DMS153 (cell line): ENCODE measurements around the gene HCFC1R1.
A peak's percentile ranks its signal among the peaks of the same experiment; 100 is the strongest.
"Not testable (repeated sequence)": the region's sequence is repeated elsewhere in the genome, so short reads cannot be mapped to it uniquely, and the experiment has no call there.

Experiments used
- DNase-seq: peaks from one replicate; lab custom pipeline; 2025; lab: John Stamatoyannopoulos, UW

The HCFC1R1 gene

GRCh38 chr16:3023669-3024478, at the start of gene HCFC1R1, which contains the start of gene THOC6:
Gene HCFC1R1 (minus strand): TSS chr16:3023942. CDS start chr16:3023941, 1 bp downstream.
Gene THOC6 (plus strand): TSS chr16:3024035. CDS start chr16:3024327, 292 bp downstream.
- peak; percentile 94 for DNase-seq

DNA sequence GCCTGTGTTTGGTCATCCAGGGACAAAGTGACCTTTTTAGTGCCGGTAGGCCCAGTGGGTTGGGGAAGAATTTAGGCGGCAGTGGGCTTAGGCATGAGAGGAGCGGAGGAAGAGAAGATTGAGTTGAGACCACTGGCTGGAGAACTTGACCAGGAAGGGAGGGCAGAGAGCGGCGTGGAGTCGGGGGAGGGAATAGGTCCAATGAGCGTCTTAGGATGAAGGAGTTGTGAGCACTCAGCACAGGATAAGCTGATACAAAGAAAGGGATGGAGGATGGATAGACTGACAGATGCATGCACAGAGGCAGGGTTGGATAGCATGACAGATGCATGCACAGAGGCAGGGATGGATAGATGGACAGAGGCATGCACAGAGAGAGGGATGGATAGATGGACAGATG, 49.7 kb upstream of the HCFC1R1 start:
- DNase-seq, result no peak

DNA sequence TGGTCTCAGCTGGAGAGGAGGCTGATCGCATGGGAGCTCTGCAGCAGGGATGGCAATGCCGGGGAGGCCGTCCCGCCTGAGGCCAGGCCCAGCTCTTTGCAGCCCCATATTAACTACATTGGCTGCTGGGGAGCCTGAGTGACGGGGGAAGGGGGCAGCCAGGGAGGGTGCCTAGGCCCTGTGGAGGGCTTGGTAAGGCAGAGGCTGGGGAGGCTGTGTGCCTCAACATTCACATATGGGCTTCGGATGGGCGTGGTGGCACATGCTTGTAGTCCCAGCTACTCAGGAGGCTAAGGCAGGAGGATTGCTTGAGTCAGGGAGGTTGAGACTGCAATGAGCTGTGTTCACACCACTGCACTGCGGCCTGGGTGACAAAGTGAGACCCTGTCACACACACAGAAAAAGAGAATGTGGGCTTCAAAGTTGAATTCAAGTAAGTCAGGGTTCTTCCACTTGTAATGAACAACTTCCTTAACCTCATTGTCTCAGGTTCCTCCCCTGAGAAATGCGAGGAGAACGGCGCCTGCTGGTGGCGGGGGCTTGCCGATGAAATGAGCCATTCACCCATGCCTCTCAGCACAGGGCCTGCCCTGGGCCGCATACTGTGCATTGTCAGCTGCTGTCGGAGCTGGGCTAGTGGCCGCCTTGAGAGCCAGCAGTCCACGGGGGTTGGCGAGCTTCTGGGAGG, 49.0 kb upstream of the HCFC1R1 start:
- not testable (repeated sequence) for DNase-seq

DNA sequence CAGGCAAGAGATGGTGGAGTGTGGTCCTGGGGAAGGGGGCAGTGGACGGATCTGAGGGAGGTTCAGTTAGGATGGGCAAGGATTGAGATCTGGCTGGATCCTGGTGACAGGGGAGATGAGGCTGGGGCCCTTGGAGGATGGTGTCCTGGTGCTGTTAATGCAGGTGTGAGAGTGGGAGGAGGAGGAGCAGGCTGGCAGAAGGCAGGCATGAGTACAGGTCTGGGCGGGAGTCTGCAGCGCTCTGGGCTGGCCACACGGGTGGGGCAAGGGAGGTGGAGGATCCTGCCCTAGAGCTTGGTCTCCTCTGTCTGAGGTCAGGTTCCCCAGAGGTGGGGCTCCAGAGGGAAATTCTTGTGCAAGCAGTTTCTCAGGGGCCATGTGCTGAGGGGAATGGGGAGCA, 48.4 kb upstream of the HCFC1R1 start:
- not testable (repeated sequence) for DNase-seq

- no peak for DNase-seq
Measured at GRCh38 chr16:3071655-3072054, 47.9 kb upstream of the HCFC1R1 start.

DNA sequence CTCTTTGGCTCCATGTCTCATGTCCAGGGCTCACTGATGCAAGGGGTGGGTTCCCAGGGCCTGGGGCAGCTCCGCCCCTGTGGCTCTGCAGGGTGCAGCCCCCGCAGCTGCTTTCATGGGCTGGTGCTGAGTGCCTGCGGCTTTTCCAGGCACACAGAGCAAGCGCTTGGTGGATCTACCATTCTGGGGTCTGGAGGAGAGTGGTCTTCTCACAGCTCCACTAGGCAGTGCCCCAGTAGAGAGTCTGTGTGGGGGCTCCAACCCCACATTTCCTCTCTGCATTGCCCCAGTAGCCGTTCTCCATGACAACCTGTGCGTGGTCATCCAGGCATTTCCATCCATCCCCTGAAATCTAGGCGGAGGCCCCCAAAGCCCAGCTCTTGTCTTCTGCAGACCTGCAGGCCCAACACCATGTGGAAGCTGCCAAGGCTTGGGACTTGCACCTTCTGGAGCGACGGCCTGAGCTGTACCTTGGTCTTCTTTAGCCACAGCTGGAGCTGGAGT, 46.9 kb upstream of the HCFC1R1 start:
- no peak for DNase-seq

DNA sequence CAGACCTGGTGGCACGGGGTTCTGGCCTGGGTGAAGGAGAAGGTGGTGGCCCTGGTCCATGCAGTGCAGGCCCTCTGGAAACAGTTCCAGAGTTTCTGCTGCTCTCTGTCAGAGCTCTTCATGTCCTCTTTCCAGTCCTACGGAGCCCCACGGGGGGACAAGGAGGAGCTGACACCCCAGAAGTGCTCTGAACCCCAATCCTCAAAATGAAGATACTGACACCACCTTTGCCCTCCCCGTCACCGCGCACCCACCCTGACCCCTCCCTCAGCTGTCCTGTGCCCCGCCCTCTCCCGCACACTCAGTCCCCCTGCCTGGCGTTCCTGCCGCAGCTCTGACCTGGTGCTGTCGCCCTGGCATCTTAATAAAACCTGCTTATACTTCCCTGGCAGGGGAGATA, 45.4 kb upstream of the HCFC1R1 start:
- not testable (repeated sequence) for DNase-seq

- no peak for DNase-seq
Measured at GRCh38 chr16:3068487-3068886, 44.7 kb upstream of the HCFC1R1 start.

- DNase-seq, result no peak
Measured at GRCh38 chr16:3066440-3066748, 42.7 kb upstream of the HCFC1R1 start.

DNA sequence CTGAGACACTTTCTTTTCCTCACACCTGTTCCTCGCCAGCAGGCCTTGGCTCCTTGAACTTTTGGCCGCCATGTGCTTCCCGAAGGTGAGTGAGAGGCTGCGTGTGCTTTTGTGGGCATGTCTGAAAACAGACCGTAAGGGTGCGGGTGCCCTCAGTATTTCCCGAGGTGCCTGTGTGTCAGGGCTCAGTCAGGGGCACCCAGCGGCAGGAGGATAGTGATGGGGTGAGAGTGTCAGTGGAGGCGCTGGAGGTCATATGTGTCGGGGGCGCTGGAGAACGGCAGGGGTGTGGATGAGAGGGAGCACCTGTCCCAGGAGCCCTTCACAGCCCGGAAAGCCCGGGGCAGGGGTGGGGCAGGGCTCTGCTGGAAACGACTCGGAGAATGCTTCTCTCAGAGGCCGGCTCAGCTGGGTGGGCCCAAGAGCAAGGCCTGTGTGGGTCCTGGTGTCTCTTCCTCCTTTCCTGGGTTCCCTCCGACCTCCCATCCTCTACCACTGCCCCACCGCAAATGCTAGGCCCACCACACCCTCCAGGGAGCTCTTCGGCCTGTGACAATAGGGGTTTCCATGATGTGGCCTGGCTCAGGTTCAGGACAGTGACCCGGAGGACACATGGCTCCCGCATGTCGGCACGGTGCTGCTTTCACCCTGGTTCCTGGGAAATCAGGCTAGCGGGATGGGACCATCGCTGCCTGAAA, 42.1 kb upstream of the HCFC1R1 start:
- no peak for DNase-seq

GRCh38 chr16:3065069-3065741, 41.5 kb upstream of the HCFC1R1 start, which contains the start of gene IL32:
Gene IL32 (plus strand): TSS chr16:3065640. CDS start chr16:3065812, 172 bp downstream.
- DNase-seq, result no peak

GRCh38 chr16:3063625-3064386, 40.1 kb upstream of the HCFC1R1 start:
- no peak for DNase-seq

- DNase-seq, result no peak
Measured at GRCh38 chr16:3062553-3062952, 38.8 kb upstream of the HCFC1R1 start.

GRCh38 chr16:3060339-3061127, 36.8 kb upstream of the HCFC1R1 start:
- no peak for DNase-seq

DNA sequence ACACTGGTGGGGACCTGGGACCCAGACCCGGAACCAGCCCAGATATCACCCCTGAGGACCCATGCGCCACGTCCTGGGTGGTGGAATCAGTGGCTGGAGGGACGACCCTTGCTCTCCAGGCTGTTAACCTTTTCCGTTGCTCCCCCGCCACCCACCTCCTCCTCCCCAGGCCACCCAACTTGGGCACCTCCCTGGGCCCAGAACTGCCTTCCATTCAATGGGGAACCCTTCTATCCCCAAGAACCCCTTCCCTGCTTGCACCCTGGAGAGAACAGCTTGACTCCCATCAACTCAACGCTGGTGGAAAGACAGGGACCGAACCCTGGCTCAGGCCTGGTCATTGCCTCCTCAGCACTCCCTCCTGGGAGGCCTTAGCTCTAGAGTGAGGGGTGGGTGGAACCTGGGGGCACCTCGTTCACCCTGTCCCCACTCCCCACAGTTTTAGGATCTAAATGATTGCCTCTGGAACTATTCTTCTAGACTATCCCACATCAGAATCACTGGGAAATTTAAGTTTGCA, 36.0 kb upstream of the HCFC1R1 start:
- no peak for DNase-seq

DNA sequence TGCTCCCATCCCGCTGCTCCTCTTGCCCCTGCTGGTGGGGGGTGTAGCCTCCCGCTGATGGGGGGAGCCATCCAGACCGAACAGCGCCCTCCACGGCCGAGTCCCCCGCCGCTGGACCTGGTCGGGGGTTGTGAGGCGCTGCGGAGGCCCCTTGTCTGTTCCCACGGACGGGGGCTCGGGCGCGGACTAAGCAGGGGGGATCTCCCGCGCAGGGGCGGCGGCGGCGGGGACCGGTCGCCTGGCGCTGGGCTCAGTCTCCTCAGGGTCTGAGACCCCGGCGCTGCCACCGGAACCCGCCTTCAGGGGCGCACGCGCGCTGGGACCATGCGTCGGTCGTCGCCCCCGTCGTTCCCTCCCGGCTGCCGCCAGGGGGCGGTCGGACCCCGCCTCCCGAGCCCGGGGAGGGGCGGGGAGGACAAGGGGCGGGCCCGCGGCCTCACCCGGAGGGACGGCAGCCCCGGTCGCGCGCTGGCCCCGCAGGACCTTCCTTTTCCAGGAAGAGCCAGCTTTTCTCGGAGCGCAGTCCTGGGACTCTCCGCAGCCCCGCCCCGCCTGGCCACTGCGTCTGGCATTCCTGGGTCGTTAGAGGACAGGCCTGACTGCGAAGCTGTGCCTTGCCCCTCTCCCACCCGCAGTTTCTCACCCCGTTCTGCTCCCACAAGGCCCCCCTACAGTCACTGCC, 35.4 kb upstream of the HCFC1R1 start:
- DNase-seq, result peak; percentile 33

DNA sequence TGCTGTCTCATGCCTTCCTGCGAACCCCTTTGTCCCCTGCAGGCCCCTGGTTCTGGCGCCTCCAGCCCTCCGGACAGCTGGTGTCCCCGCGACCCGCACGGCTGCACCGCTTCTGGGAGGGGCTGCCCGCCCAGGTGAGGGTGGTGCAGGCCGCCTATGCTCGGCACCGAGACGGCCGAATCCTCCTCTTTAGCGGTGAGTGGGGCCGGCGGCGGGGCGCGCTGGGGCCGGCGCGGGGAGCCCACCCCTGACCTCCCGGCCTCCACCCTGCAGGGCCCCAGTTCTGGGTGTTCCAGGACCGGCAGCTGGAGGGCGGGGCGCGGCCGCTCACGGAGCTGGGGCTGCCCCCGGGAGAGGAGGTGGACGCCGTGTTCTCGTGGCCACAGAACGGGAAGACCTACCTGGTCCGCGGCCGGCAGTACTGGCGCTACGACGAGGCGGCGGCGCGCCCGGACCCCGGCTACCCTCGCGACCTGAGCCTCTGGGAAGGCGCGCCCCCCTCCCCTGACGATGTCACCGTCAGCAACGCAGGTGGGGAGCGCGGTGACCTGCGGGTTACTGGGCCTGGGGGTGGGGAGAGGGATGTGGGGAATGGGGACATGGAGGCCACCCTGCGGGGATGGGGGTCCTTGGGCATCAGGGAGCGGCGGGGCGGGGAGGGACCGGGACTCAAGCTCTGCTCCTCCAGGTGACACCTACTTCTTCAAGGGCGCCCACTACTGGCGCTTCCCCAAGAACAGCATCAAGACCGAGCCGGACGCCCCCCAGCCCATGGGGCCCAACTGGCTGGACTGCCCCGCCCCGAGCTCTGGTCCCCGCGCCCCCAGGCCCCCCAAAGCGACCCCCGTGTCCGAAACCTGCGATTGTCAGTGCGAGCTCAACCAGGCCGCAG, 34.6 kb upstream of the HCFC1R1 start:
- peak; percentile 8 for DNase-seq
